CD8-positive, alpha-beta memory T cell (primary cell): ENCODE results near the gene PTPN14. TPM values are rescaled to one million over a fixed set of nuclear protein-coding genes. Genes with fewer than 3 reads are reported as not detected.

Experiments
- CTCF ChIA-PET: fragments of 350-600 bp; sonication (Branson Sonifier 250); formaldehyde crosslinking; loops from one replicate; lab custom pipeline; 2021; ENCODE audit warnings: antibody characterized with exemption; lab: Charles Lee
- POLR2A ChIA-PET: fragments of 350-600 bp; sonication (Branson Sonifier 250); formaldehyde crosslinking; loops from one replicate; lab custom pipeline; 2021; ENCODE audit warnings: antibody characterized with exemption; lab: Charles Lee
- DNase-seq, 5 donors: peaks; one replicate each; pipeline versions ENCODE4 v3.0.0 to v3.0.0-alpha.2; 2020 to 2022; ENCODE audit warnings: mixed read lengths in 1 of 5
- H3K27ac ChIP-seq: one replicate; pipeline ENCODE4 v1.7.0; 2013; ENCODE audit warnings: low read depth, mild to moderate bottlenecking, low read length, moderate library complexity
- H3K27me3 ChIP-seq: 2 replicates; pipeline ENCODE4 v1.7.0; 2013; ENCODE audit warnings: low read length, mild to moderate bottlenecking; ENCODE audit not compliant: insufficient read depth, poor library complexity, severe bottlenecking
- H3K36me3 ChIP-seq: 2 replicates; pipeline ENCODE4 v1.7.0; 2013; ENCODE audit warnings: mild to moderate bottlenecking, low read length, moderate library complexity; ENCODE audit not compliant: insufficient read depth
- H3K4me1 ChIP-seq: 2 replicates; pipeline ENCODE4 v1.7.0; 2013; ENCODE audit warnings: mild to moderate bottlenecking, low read length, moderate library complexity; ENCODE audit not compliant: insufficient read depth
- H3K4me3 ChIP-seq: 2 replicates; pipeline ENCODE4 v1.7.0; 2013; ENCODE audit warnings: mild to moderate bottlenecking, low read length
- H3K9me3 ChIP-seq: 2 replicates; pipeline ENCODE4 v1.7.0; 2013; ENCODE audit warnings: mild to moderate bottlenecking, low read length
- H3K27ac Mint-ChIP-seq, 8 donors: one replicate each; pipeline ENCODE4 v1.8.0; 2020 to 2021; ENCODE audit warnings: mixed read lengths in 8 of 8, mild to moderate bottlenecking in 6 of 8, inconsistent platforms in 3 of 8, moderate library complexity in 3 of 8
- H3K27me3 Mint-ChIP-seq, 2 donors: one replicate each; pipeline ENCODE4 v1.8.0; 2020 to 2021; ENCODE audit warnings: mixed read lengths in 2 of 2, mild to moderate bottlenecking in 1 of 2, moderate library complexity in 1 of 2
- H3K36me3 Mint-ChIP-seq, 3 donors: one replicate each; pipeline ENCODE4 v1.8.0; 2020 to 2021; ENCODE audit warnings: mixed read lengths in 3 of 3, inconsistent platforms in 1 of 3, mild to moderate bottlenecking in 1 of 3
- H3K4me1 Mint-ChIP-seq, 3 donors: one replicate each; pipeline ENCODE4 v1.8.0; 2020 to 2021; ENCODE audit warnings: mixed read lengths in 3 of 3, inconsistent platforms in 1 of 3, mild to moderate bottlenecking in 1 of 3
- H3K4me3 Mint-ChIP-seq, 7 donors: one replicate each; pipeline ENCODE4 v1.8.0; 2020 to 2021; ENCODE audit warnings: mixed read lengths in 7 of 7, mild to moderate bottlenecking in 6 of 7, moderate library complexity in 4 of 7, inconsistent platforms in 2 of 7
- H3K9me3 Mint-ChIP-seq, 5 donors: one replicate each; pipeline ENCODE4 v1.8.0; 2020 to 2022; ENCODE audit warnings: mixed read lengths in 5 of 5, mild to moderate bottlenecking in 3 of 5, moderate library complexity in 2 of 5, inconsistent platforms in 1 of 5
- polyA plus RNA-seq: library from polyadenylated mRNA; unstranded; fragments of 300-500 nt; fragmentation: Illumina TruSeq; gene quantifications from one replicate; pipeline ENCODE4 v1.2.3, GENCODE V29; 2021
- total RNA-seq, 2 experiments: library from RNA; stranded (reverse); gene quantifications; one replicate each; pipeline ENCODE4 v1.2.3, GENCODE V29; 2021

The PTPN14 gene
- total and polyA plus RNA-seq, 3 experiments from 2014 or later = 0.70 to 0.91 (median 0.79) TPM

DNA sequence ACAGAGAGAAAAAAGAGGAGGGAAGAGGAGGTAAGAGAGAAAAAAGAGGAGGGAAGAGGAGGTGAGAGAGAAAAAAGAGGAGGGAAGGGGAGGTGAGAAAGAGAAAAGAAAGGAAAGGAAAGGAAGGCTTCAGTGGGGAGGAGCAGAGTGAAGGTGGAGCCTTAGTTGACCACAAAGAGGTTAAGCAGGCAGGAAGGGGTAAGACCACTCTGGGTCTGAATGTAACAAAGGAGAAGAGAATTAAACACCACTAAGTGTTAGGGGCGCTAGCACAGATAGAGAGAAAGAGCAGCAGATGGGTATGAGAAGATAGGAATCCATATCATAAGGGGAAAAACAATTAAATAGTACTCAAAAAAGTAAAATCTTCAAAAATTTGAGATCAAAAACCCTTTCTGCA is 6.6 kb downstream of the PTPN14 start:
- H3K27me3 Mint-ChIP-seq = peaks cover 11 to 33% of the 10 kb centered on the region in 2 donors
- no peaks in the 10 kb centered on the region for H3K36me3 Mint-ChIP-seq
- H3K4me1 ChIP-seq = no peaks in the 10 kb centered on the region
- peaks cover 8% of the 10 kb centered on the region for H3K27me3 ChIP-seq
- H3K27ac ChIP-seq = no peak overlapping the region
- DNase-seq = no peak
- POLR2A ChIA-PET = no interaction called here
- H3K4me3 ChIP-seq = no peak overlapping the region
- no peaks in the 10 kb centered on the region for H3K4me1 Mint-ChIP-seq
- no peak overlapping the region for H3K27ac Mint-ChIP-seq
- H3K9me3 Mint-ChIP-seq = no peaks in the 10 kb centered on the region
- no peaks in the 10 kb centered on the region for H3K9me3 ChIP-seq
- H3K36me3 ChIP-seq = no peaks in the 10 kb centered on the region
- H3K4me3 Mint-ChIP-seq = peak overlapping the region in 1 of 7 donors; percentile 54
- CTCF ChIA-PET = no interaction called here

DNA sequence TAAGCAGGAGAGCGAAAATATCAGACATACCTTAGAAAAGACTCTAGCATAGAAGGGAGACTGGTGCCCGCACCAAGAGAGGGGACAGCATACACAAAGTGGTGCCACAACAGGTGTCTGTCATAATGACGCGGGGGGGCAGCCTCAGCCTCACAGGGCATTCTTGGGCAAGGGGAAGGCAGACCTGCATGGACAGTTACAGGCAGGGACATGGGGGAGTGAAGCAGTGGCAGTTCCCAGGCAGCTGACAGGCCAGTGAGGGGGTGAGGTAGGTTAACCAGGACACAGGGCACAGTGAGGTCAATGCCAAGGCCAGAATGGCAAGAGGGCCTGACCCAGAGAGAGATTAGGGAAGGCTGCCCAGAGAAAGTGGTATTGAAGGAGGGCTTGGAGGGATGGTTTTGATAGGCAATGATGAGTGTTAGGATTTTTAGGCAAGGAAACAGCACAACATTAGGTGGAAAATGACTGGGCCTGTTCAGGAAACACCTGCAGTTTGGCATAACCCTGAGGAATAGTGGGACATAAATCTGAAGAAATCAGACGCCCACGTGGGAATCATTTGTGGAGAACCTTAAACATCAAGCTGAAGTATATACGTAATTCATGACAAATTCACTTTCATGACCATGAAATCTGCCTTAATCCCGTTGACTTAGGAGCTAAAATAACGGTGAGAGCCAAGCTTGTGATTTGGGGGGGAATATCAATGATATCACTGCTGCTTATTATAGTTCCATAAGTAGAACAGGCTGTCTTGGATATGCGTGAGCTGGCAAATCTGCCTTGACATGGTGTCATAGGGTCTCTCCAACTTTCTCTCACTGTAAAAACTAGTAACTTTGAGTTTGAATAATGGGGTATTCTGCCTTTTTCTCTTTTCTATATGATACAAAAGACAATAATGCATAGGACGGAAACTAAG is 8.9 kb downstream of the PTPN14 start:
- Histone ChIP-seq H3K9me3 (no peaks in the 10 kb centered on the region), H3K36me3 (no peaks in the 10 kb centered on the region), H3K4me1 (no peaks in the 10 kb centered on the region), H3K27ac (no peak overlapping the region), H3K27me3 (peaks cover 5% of the 10 kb centered on the region), H3K4me3 (no peak overlapping the region)
- H3K4me3 Mint-ChIP-seq = no peak overlapping the region
- ChIA-PET POLR2A (no interaction called here), CTCF (no interaction called here)
- no peaks in the 10 kb centered on the region for H3K4me1 Mint-ChIP-seq
- peaks cover 9 to 12% of the 10 kb centered on the region in 2 donors for H3K27me3 Mint-ChIP-seq
- no peak overlapping the region for H3K27ac Mint-ChIP-seq
- H3K36me3 Mint-ChIP-seq = no peaks in the 10 kb centered on the region
- no peak for DNase-seq
- no peaks in the 10 kb centered on the region for H3K9me3 Mint-ChIP-seq

DNA sequence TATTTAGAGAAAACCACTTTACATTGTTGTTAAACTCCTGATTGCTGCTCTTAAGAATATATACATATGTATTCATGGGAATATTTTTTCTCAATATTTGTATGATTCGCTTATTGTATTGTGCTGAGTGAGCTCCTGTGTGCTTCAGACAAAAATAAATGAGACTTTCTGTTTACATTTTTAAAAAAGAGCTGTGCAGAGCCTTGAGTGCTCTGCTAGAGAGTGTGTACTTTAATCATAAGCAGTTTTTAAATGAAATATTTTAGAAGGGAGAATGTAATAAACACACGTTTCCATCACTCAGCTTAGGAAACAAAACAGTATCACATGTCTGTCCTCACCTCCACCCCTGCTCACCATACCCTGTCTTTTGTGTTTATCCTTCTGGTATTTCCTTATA is 9.7 kb downstream of the PTPN14 start:
- H3K36me3 ChIP-seq = no peaks in the 10 kb centered on the region
- Mint-ChIP-seq H3K27ac (no peak overlapping the region), H3K9me3 (no peaks in the 10 kb centered on the region), H3K4me1 (no peaks in the 10 kb centered on the region), H3K36me3 (no peaks in the 10 kb centered on the region), H3K4me3 (no peak overlapping the region), H3K27me3 (peaks cover 9 to 12% of the 10 kb centered on the region in 2 donors)
- H3K27me3 ChIP-seq = no peaks in the 10 kb centered on the region
- H3K4me1 ChIP-seq = no peaks in the 10 kb centered on the region
- CTCF ChIA-PET = no interaction called here
- no peak overlapping the region for H3K4me3 ChIP-seq
- no peak for DNase-seq
- POLR2A ChIA-PET = no interaction called here
- H3K9me3 ChIP-seq = no peaks in the 10 kb centered on the region
- no peak overlapping the region for H3K27ac ChIP-seq

DNA sequence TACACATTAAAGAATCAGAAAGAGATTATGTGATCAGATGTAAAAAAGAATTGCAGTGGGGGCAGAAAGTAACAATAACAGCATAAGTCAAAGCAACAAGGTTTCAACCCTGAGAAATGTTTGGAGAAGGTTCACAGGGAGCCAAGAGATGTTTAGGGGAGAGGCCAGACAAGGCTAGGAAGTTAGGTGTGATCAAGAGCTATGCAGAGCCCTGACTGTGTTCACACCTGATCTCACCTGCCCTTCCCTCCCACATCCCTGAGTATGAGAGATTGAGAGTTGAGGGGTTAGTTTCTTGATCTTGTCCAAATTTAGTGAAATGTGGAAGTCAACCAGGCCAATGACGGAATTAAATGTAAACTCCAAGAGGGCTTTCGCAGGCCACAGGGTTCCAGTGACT is 10.2 kb downstream of the PTPN14 start:
- no peak overlapping the region for H3K4me3 Mint-ChIP-seq
- no peaks in the 10 kb centered on the region for H3K4me1 Mint-ChIP-seq
- no peak overlapping the region for H3K27ac Mint-ChIP-seq
- ChIA-PET POLR2A (no interaction called here), CTCF (no interaction called here)
- peaks cover 9 to 12% of the 10 kb centered on the region in 2 donors for H3K27me3 Mint-ChIP-seq
- Histone ChIP-seq H3K27ac (no peak overlapping the region), H3K9me3 (no peaks in the 10 kb centered on the region), H3K4me3 (no peak overlapping the region), H3K36me3 (no peaks in the 10 kb centered on the region), H3K4me1 (no peaks in the 10 kb centered on the region), H3K27me3 (no peaks in the 10 kb centered on the region)
- DNase-seq = no peak
- H3K36me3 Mint-ChIP-seq = no peaks in the 10 kb centered on the region
- no peaks in the 10 kb centered on the region for H3K9me3 Mint-ChIP-seq

DNA sequence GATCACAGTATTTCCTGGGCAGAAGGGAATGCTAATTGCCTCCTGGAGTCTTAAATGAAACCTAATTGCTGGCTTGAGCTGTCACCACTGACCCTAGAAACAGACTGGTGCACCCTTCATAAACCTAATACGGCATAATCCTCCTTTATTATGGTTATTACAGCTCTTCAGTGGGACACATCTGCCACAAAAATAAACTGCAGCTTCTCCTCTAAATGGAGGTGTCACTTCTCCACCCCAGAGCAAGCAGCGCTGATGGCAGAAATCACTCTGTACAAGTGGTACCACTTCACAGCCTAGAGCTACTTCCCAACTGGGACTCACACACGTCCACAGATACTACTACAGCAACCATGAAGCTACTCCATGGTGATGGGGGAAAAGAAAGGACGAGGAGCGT is 11.1 kb downstream of the PTPN14 start:
- no peak overlapping the region for H3K27ac ChIP-seq
- H3K4me1 ChIP-seq = no peaks in the 10 kb centered on the region
- H3K27me3 ChIP-seq = no peaks in the 10 kb centered on the region
- no peaks in the 10 kb centered on the region for H3K9me3 Mint-ChIP-seq
- H3K4me3 ChIP-seq = no peak overlapping the region
- H3K27ac Mint-ChIP-seq = no peak overlapping the region
- no peak for DNase-seq
- H3K36me3 Mint-ChIP-seq = no peaks in the 10 kb centered on the region
- ChIA-PET POLR2A (no interaction called here), CTCF (no interaction called here)
- H3K4me3 Mint-ChIP-seq = no peak overlapping the region
- H3K9me3 ChIP-seq = no peaks in the 10 kb centered on the region
- H3K36me3 ChIP-seq = no peaks in the 10 kb centered on the region
- peaks cover 9 to 15% of the 10 kb centered on the region in 2 donors for H3K27me3 Mint-ChIP-seq
- no peaks in the 10 kb centered on the region for H3K4me1 Mint-ChIP-seq

DNA sequence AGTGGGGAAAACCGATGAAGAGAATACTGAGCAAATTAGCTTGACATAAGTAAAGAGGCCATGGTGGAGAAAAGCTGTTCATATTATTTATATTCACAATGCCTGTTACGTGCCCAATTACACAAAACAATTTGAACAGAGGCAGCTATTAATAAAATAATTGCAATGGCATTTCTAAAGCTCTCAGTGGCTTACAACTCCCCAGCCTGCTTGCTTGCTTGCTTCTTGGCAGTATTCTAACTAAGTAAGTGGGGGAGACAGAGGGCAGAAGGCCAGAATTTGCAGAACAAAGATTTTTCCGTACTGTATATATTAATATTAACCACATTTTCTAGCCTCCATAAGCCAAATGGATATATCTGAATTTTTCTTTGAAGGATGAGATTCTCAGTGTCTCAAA is 12.9 kb downstream of the PTPN14 start:
- no peak for DNase-seq
- Mint-ChIP-seq H3K4me1 (no peaks in the 10 kb centered on the region), H3K27me3 (peaks cover 2 to 15% of the 10 kb centered on the region in 2 donors), H3K27ac (no peak overlapping the region), H3K36me3 (no peaks in the 10 kb centered on the region), H3K9me3 (no peaks in the 10 kb centered on the region), H3K4me3 (no peak overlapping the region)
- ChIA-PET POLR2A (no interaction called here), CTCF (no interaction called here)
- H3K27ac ChIP-seq = no peak overlapping the region
- H3K9me3 ChIP-seq = no peaks in the 10 kb centered on the region
- no peak overlapping the region for H3K4me3 ChIP-seq
- no peaks in the 10 kb centered on the region for H3K27me3 ChIP-seq
- H3K4me1 ChIP-seq = no peaks in the 10 kb centered on the region
- no peaks in the 10 kb centered on the region for H3K36me3 ChIP-seq

GRCh38 chr1:214537872-214538473 is 13.4 kb downstream of the PTPN14 start:
- Mint-ChIP-seq H3K36me3 (no peaks in the 10 kb centered on the region), H3K9me3 (no peaks in the 10 kb centered on the region), H3K27me3 (peaks cover 2 to 14% of the 10 kb centered on the region in 2 donors), H3K4me1 (no peaks in the 10 kb centered on the region), H3K4me3 (no peak overlapping the region), H3K27ac (no peak overlapping the region)
- H3K4me3 ChIP-seq = no peak overlapping the region
- no peak for DNase-seq
- H3K36me3 ChIP-seq = no peaks in the 10 kb centered on the region
- no peak overlapping the region for H3K27ac ChIP-seq
- H3K27me3 ChIP-seq = no peaks in the 10 kb centered on the region
- no peaks in the 10 kb centered on the region for H3K9me3 ChIP-seq
- no peaks in the 10 kb centered on the region for H3K4me1 ChIP-seq
- CTCF ChIA-PET = no interaction called here
- POLR2A ChIA-PET = no interaction called here

DNA sequence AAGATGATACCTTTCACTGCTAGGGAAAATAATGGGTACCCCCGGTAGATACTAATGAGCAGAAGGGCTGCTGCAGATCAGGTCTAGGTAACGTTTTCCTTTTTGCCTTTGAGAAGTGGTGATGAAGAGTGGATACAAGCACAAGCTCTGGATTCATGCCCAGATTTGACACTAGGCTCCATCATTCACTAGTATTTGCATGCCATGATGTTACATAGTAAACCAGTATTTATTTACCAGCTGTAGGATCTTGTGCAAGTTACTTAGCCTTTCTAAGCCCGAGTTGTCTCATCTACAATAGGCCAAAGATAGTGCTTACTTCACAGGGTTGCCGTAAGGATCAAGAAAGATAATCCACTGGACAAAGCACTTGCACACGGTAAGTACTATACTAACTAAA is 14.2 kb downstream of the PTPN14 start:
- no peak for DNase-seq
- Mint-ChIP-seq H3K27ac (no peak overlapping the region), H3K4me3 (no peak overlapping the region), H3K9me3 (no peaks in the 10 kb centered on the region), H3K27me3 (peaks cover 2 to 6% of the 10 kb centered on the region in 2 donors), H3K4me1 (no peaks in the 10 kb centered on the region), H3K36me3 (no peaks in the 10 kb centered on the region)
- no peak overlapping the region for H3K27ac ChIP-seq
- ChIA-PET CTCF (interaction anchor here (0.9 kb wide), 1 partner anchor 11 kb away, joined by 3 read pairs; no protein-coding TSS in a partner anchor), POLR2A (no interaction called here)
- no peaks in the 10 kb centered on the region for H3K36me3 ChIP-seq
- H3K9me3 ChIP-seq = no peaks in the 10 kb centered on the region
- H3K4me1 ChIP-seq = no peaks in the 10 kb centered on the region
- no peaks in the 10 kb centered on the region for H3K27me3 ChIP-seq
- H3K4me3 ChIP-seq = no peak overlapping the region
